ENCODE measurements around the gene D2HGDH. TPM values are rescaled to one million over a fixed set of nuclear protein-coding genes. Genes with fewer than 3 reads are reported as not detected.

The D2HGDH gene
- total RNA-seq, 1 donor from 2014 or later = 13.9 TPM

DNA sequence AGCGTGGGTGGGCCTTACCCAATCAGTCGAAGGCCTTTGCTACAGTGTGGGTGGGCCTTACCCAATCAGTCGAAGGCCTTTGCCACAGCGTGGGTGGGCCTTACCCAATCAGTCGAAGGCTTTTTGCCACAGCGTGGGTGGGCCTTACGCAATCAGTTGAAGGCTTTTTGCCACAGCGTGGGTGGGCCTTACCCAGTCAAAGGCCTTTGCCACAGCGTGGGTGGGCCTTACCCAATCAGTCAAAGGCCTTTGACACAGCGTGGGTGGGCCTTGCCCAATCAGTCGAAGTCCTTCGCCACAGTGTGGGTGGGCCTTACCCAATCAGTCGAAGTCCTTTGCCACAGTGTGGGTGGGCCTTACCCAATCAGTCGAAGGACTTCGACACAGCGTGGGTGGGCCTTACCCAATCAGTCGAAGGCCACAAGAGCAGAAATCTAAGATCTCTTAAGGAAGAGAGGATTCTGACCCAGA, 25.9 kb downstream of the D2HGDH start:
- TF ChIP-seq, protein P1, sequence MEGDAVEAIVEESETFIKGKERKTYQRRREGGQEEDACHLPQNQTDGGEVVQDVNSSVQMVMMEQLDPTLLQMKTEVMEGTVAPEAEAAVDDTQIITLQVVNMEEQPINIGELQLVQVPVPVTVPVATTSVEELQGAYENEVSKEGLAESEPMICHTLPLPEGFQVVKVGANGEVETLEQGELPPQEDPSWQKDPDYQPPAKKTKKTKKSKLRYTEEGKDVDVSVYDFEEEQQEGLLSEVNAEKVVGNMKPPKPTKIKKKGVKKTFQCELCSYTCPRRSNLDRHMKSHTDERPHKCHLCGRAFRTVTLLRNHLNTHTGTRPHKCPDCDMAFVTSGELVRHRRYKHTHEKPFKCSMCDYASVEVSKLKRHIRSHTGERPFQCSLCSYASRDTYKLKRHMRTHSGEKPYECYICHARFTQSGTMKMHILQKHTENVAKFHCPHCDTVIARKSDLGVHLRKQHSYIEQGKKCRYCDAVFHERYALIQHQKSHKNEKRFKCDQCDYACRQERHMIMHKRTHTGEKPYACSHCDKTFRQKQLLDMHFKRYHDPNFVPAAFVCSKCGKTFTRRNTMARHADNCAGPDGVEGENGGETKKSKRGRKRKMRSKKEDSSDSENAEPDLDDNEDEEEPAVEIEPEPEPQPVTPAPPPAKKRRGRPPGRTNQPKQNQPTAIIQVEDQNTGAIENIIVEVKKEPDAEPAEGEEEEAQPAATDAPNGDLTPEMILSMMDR (conservative IDR thresholded peaks at IDR 0.05; ENCODE audit: low read depth, low read length) = no peak
- no peak overlapping the region for H3K4me3 ChIP-seq (ENCODE audit: low read depth, low read length)
- no peak for DNase-seq (ENCODE audit: low read depth)

DNA sequence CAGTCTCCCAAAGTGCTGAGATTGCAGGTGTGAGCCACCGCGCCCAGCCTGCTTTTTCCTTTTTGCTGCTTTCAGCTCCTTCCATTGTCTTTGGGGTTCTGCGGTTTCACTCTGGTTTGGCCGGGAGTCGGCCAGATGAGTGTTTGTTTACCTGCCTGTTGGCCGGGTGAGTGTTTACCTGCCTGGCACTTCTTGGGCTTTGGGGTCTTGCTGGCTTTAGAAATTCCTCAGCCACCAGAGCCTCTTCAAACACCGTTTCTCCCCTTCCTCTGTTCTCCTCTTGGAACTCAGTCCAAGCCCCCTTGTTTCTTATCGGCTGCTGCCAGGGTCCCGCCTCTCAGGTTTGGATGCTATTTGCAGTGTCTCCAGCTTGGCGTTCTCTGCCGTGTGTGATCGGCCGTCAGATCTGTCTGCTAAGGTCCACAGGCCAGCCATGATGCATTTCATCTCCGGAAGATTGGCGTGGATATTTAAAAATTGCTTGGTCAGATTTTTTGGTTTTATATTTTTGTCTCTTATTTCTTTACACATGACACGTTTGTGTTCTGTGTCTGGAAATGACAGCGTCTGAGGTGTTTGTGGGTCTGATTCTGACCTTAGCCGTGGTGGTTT, 28.0 kb downstream of the D2HGDH start:
- DNase-seq (ENCODE audit: low read depth) = no peak
- TF ChIP-seq, protein P1 (conservative IDR thresholded peaks at IDR 0.05; ENCODE audit: low read depth, low read length) = no peak
- H3K4me3 ChIP-seq (ENCODE audit: low read depth, low read length) = no peak overlapping the region

DNA sequence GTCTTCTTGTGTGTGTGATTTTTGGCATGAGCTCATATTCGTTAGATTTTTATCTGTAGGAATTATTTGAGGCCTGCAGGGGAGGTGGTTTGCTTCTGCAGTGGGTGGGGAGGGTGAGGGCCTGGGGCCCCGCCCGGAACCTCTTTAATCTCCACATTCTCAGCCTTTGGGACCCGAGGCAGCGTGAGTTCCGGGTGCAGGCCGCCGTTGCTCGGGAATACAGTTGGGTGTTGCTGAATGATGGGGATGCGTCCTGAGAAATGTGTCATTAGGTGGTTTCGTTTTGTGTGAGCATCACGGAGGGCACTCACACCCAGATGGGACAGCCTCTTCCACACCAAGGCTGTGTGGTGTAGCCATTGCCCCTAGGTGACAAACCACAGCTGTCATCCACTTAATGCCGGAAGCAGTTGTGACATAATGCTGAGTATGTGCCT, 28.5 kb downstream of the D2HGDH start:
- H3K4me3 ChIP-seq (ENCODE audit: low read depth, low read length) = no peak overlapping the region
- DNase-seq (ENCODE audit: low read depth) = no peak
- TF ChIP-seq, protein P1 (conservative IDR thresholded peaks at IDR 0.05; ENCODE audit: low read depth, low read length) = no peak

DNA sequence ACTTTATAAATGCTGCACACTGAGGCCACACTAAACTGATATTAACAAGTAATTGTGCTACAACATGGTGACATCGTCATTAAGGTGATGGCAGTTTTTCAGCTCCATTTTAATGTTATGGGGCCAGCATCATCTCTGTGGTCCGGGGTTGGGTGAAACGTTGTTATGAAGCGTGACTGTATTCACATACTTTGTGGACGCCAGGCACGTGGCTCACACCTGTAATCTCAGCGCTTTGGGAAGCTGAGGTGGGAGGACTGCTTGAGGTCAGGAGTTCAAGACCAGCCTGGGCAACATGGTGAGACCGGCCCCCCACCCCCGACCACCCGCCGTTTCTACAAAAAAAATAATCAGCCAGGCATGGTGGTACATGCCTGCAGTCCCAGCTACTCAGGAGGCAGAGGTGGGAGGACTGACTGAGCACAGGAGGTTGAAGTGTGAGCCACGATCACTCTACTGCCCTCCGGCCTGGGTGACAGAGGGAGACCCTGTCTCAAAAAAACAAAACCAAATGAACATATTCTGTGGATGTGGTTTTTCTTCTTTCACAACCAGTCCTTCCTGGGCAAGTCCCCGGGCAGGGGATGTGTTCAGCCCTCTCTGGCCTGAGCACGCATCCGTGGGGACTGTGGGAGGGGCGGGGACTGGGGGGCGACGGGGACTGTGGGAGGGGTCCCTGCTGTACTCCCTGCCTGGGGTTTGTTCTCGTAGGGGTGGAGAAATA, 29.3 kb downstream of the D2HGDH start:
- no peak overlapping the region for H3K4me3 ChIP-seq (ENCODE audit: low read depth, low read length)
- TF ChIP-seq, protein P1 (conservative IDR thresholded peaks at IDR 0.05; ENCODE audit: low read depth, low read length) = no peak
- DNase-seq (ENCODE audit: low read depth) = no peak

DNA sequence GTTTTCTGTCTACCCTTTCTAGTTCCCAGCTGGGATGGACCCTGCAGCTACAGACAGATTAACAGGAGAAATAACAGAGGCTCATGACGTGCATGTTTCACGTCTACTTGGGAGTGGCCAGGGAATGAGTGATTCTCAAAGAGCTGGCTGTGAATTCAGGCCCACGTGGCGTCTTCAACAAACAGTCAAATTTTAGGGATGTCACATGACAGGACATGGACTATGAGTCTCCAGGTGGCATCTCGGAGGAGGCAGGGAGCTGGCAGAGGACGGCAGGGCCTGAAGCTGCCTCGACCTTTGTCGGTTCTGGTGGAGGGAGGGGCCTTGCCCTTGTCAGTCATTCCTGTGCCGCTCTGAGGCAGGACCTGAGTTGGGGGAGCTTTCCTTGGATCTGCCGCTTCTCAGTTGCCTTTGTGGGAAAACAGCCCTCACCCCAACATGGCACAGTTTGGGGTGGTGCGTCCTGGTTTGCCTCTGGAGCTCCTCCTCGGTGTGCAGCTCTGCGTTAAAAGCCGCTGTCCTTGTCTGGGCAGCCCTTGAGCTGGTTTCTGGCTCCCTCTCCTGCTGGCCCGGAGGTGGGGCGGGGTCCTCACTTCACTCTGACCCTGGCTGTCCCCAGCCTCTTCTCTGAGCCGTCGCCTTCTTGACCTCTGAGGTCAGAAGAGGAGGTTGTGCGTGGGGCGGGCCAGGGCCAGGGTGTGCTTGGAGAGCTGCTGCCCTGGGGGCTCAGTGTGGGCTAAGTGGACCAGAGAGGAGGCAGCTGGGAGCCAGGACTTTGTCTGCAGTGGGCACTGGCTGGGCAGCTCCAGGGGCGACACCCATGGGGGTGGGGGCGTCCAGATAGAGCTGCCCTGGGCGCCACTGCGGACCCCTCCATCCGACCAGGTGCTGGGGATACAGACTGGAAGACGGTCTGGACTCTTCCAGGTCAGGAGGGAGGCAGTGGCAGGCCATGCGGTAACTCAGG, 30.1 kb downstream of the D2HGDH start:
- H3K4me3 ChIP-seq (ENCODE audit: low read depth, low read length) = no peak overlapping the region
- no peak for DNase-seq (ENCODE audit: low read depth)
- TF ChIP-seq, protein P1 (conservative IDR thresholded peaks at IDR 0.05; ENCODE audit: low read depth, low read length) = no peak

DNA sequence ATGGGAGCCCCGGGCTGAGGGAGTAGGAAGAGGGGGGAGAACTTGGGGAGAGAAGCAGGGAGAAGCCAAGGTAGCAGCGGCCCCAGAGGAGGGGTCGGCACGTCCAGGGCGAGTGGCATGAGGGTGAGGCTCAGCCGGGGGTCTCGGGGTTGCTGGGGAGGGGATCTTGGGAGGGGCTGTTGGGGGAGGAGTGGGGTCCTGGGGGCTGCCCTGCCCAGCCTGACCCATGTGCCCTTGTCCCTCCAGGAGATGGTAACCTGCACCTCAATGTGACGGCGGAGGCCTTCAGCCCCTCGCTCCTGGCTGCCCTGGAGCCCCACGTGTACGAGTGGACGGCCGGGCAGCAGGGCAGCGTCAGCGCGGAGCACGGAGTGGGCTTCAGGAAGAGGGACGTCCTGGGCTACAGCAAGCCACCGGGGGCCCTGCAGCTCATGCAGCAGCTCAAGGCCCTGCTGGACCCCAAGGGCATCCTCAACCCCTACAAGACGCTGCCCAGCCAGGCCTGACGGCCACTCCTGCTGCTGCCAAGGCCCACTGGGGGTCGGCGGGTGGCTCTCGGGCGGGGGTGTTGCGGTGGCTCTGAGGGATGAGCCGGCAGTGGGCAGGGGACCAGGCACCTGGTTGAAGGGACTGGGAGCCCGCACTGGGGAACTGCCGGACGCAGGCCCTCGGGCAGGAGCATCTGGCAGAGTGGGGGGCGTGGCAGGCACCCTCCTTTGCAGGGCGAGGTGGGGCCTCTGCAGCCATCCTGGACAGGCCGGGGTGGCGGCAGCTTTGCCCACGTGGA, 33.2 kb downstream of the D2HGDH start:
- no peak overlapping the region for H3K4me3 ChIP-seq (ENCODE audit: low read depth, low read length)
- TF ChIP-seq, protein P1 (conservative IDR thresholded peaks at IDR 0.05; ENCODE audit: low read depth, low read length) = no peak
- no peak for DNase-seq (ENCODE audit: low read depth)
